IMR-90 (cell line): ENCODE measurements around the gene AMPD2. TPM values are rescaled to one million over a fixed set of nuclear protein-coding genes. Genes with fewer than 3 reads are reported as not detected.

Experiments
- ATAC-seq: fragments of 200-7000 bp; cut with Tn5 transposase; 2 replicates; pipeline ENCODE4 v1.9.1; 2020; ENCODE audit warnings: low read depth, mild to moderate bottlenecking, moderate library complexity
- BruUV-seq: library from RNA; stranded (reverse); fragments of 400-500 nt; replicated peaks from 2 replicates; lab custom pipeline; 2021; lab: Mats Ljungman, UMichigan
- CTCF ChIA-PET: fragments of 300-600 bp; formaldehyde crosslinking; extraction: SDS; loops from one replicate; lab custom pipeline; 2021; ENCODE audit warnings: antibody characterized with exemption; lab: Yijun Ruan, JAX
- POLR2A ChIA-PET: fragments of 300-600 bp; sonication (Branson Sonifier 250); formaldehyde crosslinking; loops from one replicate; lab custom pipeline; 2022; ENCODE audit warnings: antibody characterized with exemption; ENCODE audit not compliant: unreplicated experiment; lab: Charles Lee
- DNase-seq: peaks from one replicate; pipeline ENCODE4 v3.0.0; 2013
- H2AFZ ChIP-seq: replicated peaks from 2 replicates; pipeline ENCODE3; 2013; ENCODE audit warnings: low read length, mild to moderate bottlenecking; ENCODE audit not compliant: poor library complexity
- H2AK5ac ChIP-seq: 2 replicates; pipeline ENCODE4 v1.6.1; 2013; ENCODE audit warnings: low read depth, low read length, inconsistent platforms
- H2AK9ac ChIP-seq: replicated peaks from 2 replicates; pipeline ENCODE3; 2013; ENCODE audit warnings: mild to moderate bottlenecking, low read depth, low read length, moderate library complexity; ENCODE audit not compliant: poor library complexity
- H2BK120ac ChIP-seq: 2 replicates; pipeline ENCODE4 v1.6.1; 2013; ENCODE audit warnings: low read depth, low read length, inconsistent platforms
- H2BK15ac ChIP-seq: 3 replicates; pipeline ENCODE4 v1.6.1; 2013; ENCODE audit warnings: low read depth, low read length, inconsistent platforms
- H2BK20ac ChIP-seq: 2 replicates; pipeline ENCODE4 v1.6.1; 2013; ENCODE audit warnings: low read depth, mild to moderate bottlenecking, inconsistent platforms, low read length, moderate library complexity
- H2BK5ac ChIP-seq: 2 replicates; pipeline ENCODE4 v1.6.1; 2013; ENCODE audit warnings: mild to moderate bottlenecking, low read depth, low read length, inconsistent platforms; ENCODE audit not compliant: poor library complexity, severe bottlenecking
- H3K14ac ChIP-seq: replicated peaks from 2 replicates; pipeline ENCODE4 v1.6.1; 2013; ENCODE audit warnings: low read depth, low read length, inconsistent platforms
- H3K18ac ChIP-seq: 2 replicates; pipeline ENCODE4 v1.6.1; 2013; ENCODE audit warnings: low read depth, low read length, control low read depth
- H3K23ac ChIP-seq: 2 replicates; pipeline ENCODE4 v1.6.1; 2013; ENCODE audit warnings: low read depth, low read length, inconsistent platforms
- H3K27ac ChIP-seq: 2 replicates; pipeline ENCODE4 v1.5.1; 2013; ENCODE audit warnings: mild to moderate bottlenecking, control low read depth, low read length; ENCODE audit not compliant: insufficient read depth
- H3K27me3 ChIP-seq: 2 replicates; pipeline ENCODE4 v1.6.1; 2013; ENCODE audit warnings: low read length; ENCODE audit not compliant: control insufficient read depth, insufficient read depth
- H3K36me3 ChIP-seq: 2 replicates; pipeline ENCODE4 v1.6.1; 2013; ENCODE audit warnings: low read length, mixed read lengths; ENCODE audit not compliant: control insufficient read depth, insufficient read depth
- H3K4ac ChIP-seq: 2 replicates; pipeline ENCODE4 v1.6.1; 2013; ENCODE audit warnings: low read depth, low read length, inconsistent platforms
- H3K4me1 ChIP-seq: 2 replicates; pipeline ENCODE4 v1.6.1; 2013; ENCODE audit warnings: low read length, mixed read lengths; ENCODE audit not compliant: control insufficient read depth, insufficient read depth
- H3K4me2 ChIP-seq: 2 replicates; pipeline ENCODE4 v1.6.1; 2013; ENCODE audit warnings: low read depth, mild to moderate bottlenecking, control low read depth, low read length, moderate library complexity
- H3K4me3 ChIP-seq: 2 replicates; pipeline ENCODE4 v1.5.1; 2013; ENCODE audit warnings: low read depth, mild to moderate bottlenecking, control low read depth, low read length, moderate library complexity; ENCODE audit not compliant: insufficient read depth
- H3K56ac ChIP-seq: 2 replicates; pipeline ENCODE4 v1.6.1; 2013; ENCODE audit warnings: low read length, inconsistent platforms; ENCODE audit not compliant: insufficient read depth; ENCODE audit errors: extremely low read depth
- H3K79me1 ChIP-seq, 2 experiments: 2 replicates each; pipeline ENCODE4 v1.6.1; 2013; ENCODE audit warnings: low read length in 2 of 2, inconsistent platforms in 1 of 2, low read depth in 1 of 2
- H3K9ac ChIP-seq: 2 replicates; pipeline ENCODE4 v1.6.1; 2013; ENCODE audit warnings: low read depth, low read length, control low read depth
- H3K9me1 ChIP-seq: 2 replicates; pipeline ENCODE4 v1.6.1; 2013; ENCODE audit warnings: low read length, inconsistent platforms; ENCODE audit not compliant: insufficient read depth
- H3K9me3 ChIP-seq: 2 replicates; pipeline ENCODE4 v1.6.1; 2013; ENCODE audit warnings: low read length; ENCODE audit not compliant: control insufficient read depth, insufficient read depth
- H4K20me1 ChIP-seq: 2 replicates; pipeline ENCODE4 v1.6.1; 2013; ENCODE audit warnings: low read length, inconsistent platforms; ENCODE audit not compliant: insufficient read depth
- H4K5ac ChIP-seq: 2 replicates; pipeline ENCODE4 v1.6.1; 2013; ENCODE audit warnings: mild to moderate bottlenecking, low read depth, low read length, control low read depth
- H4K8ac ChIP-seq, 2 experiments: 2 replicates each; pipeline ENCODE4 v1.6.1; 2013; ENCODE audit warnings: low read depth in 2 of 2, low read length in 2 of 2, control low read depth in 1 of 2, inconsistent platforms in 1 of 2
- H4K91ac ChIP-seq: 2 replicates; pipeline ENCODE4 v1.6.1; 2013; ENCODE audit warnings: low read depth, low read length, inconsistent platforms; ENCODE audit not compliant: insufficient read depth
- CEBPB ChIP-seq: IDR thresholded peaks from 2 replicates; pipeline ENCODE4 v1.6.1; 2012; ENCODE audit warnings: low read depth, low read length, improper control_type of control experiment
- CHD1 ChIP-seq: IDR thresholded peaks from 2 replicates; pipeline ENCODE4 v1.6.1; 2012; ENCODE audit warnings: low read depth, low read length, improper control_type of control experiment
- CTCF ChIP-seq: conservative IDR thresholded peaks from 2 replicates; pipeline ENCODE4 v1.5.1; 2012; ENCODE audit warnings: mild to moderate bottlenecking, low read depth, low read length, improper control_type of control experiment
- FOS ChIP-seq: fragments of 150-350 bp; IDR thresholded peaks from 2 replicates; pipeline ENCODE4 v1.6.1; 2016; ENCODE audit warnings: low read depth, low read length
- MAFK ChIP-seq: IDR thresholded peaks from 2 replicates; pipeline ENCODE4 v1.6.1; 2012; ENCODE audit warnings: low read depth, low read length, improper control_type of control experiment
- MAZ ChIP-seq: IDR thresholded peaks from 2 replicates; pipeline ENCODE4 v1.6.1; 2012; ENCODE audit warnings: low read depth, mild to moderate bottlenecking, low read length, improper control_type of control experiment, moderate library complexity, borderline replicate concordance
- MXI1 ChIP-seq: IDR thresholded peaks from 2 replicates; pipeline ENCODE4 v1.6.1; 2012; ENCODE audit warnings: low read depth, mild to moderate bottlenecking, low read length, moderate library complexity, borderline replicate concordance
- NFE2L2 ChIP-seq: fragments of 150-350 bp; IDR thresholded peaks from 2 replicates; pipeline ENCODE4 v1.6.1; 2016; ENCODE audit warnings: low read depth, mild to moderate bottlenecking, low read length
- POLR2A ChIP-seq: IDR thresholded peaks from 2 replicates; pipeline ENCODE4 v1.6.1; 2012; ENCODE audit warnings: mild to moderate bottlenecking, low read depth, low read length
- RAD21 ChIP-seq: IDR thresholded peaks from 2 replicates; pipeline ENCODE4 v1.6.1; 2012; ENCODE audit warnings: low read length, improper control_type of control experiment
- RCOR1 ChIP-seq: IDR thresholded peaks from 2 replicates; pipeline ENCODE4 v1.6.1; 2012; ENCODE audit warnings: mild to moderate bottlenecking, low read length, improper control_type of control experiment; ENCODE audit not compliant: insufficient replicate concordance
- SMC3 ChIP-seq: fragments of 150-350 bp; IDR thresholded peaks from 2 replicates; pipeline ENCODE4 v1.6.1; 2016; ENCODE audit warnings: low read depth, mild to moderate bottlenecking, antibody characterized with exemption, low read length, moderate library complexity
- WGBS, 2 experiments: methylation state at CpG; one replicate each; pipeline versions ENCODE4 v1.1.5 to v1.1.7; 2013; ENCODE audit warnings: missing lambda C conversion rate in 2 of 2; ENCODE audit not compliant: insufficient read length in 1 of 2; ENCODE audit errors: extremely low coverage in 2 of 2; 5-methylcytosine and 5-hydroxymethylcytosine counted together
- dilution Hi-C: fragments of 300-500 bp; cut with HindIII; formaldehyde crosslinking; loops from one replicate; pipeline ENCODE4 v1.14.3; 2018; ENCODE audit warnings: low sequenced_read_pairs; ENCODE audit not compliant: unreplicated experiment
- in situ Hi-C: fragments of 300-500 bp; cut with MboI; formaldehyde crosslinking; loops from 3 replicates; pipeline ENCODE4 v1.14.3; 2019; ENCODE audit warnings: low sequenced_read_pairs, inconsistent platforms, mixed read lengths
- intact Hi-C: fragments of 100-400 bp; cut with micrococcal nuclease; formaldehyde crosslinking; loops from 2 replicates; pipeline ENCODE4 v1.10.0; 2022
- polyA plus RNA-seq, 3 experiments: library from polyadenylated mRNA; depleted of rRNA; stranded (reverse); fragments of >200 nt; gene quantifications; 2 replicates each; pipeline ENCODE4 v1.2.3, GENCODE V29; 2012; ENCODE audit warnings: low replicate concordance in 1 of 3
- total RNA-seq: library from RNA; depleted of rRNA; stranded (reverse); fragments of >200 nt; gene quantifications from 2 replicates; pipeline ENCODE4 v1.2.3, GENCODE V29; 2012
- TF ChIP-seq, protein P1 (sequence below): fragments of 150-350 bp; IDR thresholded peaks from 2 replicates; pipeline ENCODE4 v1.6.1; 2017; ENCODE audit warnings: mild to moderate bottlenecking, antibody characterized with exemption, low read length, low read depth

The AMPD2 gene
- total and polyA plus RNA-seq, 2 of the 4 experiments (the other 2 are of a cell fraction), result 61.5 to 103 TPM

DNA sequence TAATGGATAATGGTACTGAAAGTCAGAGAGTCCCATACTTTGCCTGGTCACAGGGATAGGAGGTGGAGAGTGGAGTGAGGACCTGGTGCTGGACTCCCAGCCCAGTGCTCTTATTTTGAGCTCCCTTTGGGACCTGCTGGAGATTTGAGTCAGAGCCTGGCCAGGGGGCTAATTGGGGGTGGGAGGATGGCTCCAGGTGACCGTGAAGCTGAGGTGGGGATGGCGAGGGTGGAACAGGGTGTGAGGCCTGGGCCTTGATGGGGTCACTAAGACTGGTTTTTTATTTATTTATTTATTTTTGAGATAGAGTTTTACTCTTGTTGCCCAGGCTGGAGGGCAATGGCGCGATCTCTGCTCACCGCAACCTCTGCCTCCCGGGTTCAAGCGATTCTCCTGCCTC lies 17.8 kb downstream of the AMPD2 start:
- Histone ChIP-seq H3K4ac (no peak overlapping the region), H3K23ac (no peak overlapping the region), H3K27me3 (no peaks in the 10 kb centered on the region), H3K9me3 (no peaks in the 10 kb centered on the region), H3K14ac (no peak overlapping the region), H2AK9ac (no peak overlapping the region), H2BK120ac (no peak overlapping the region), H2BK20ac (no peak overlapping the region), H3K9me1 (no peaks in the 10 kb centered on the region), H3K18ac (no peak overlapping the region), H2AK5ac (no peak overlapping the region), H4K5ac (no peak overlapping the region), H3K79me1 (0 out of 4 replicates have a peak, but pooled peaks cover 0 to 3% of the 10 kb centered on the region in 2 experiments), H3K27ac (no peak overlapping the region), H2BK15ac (no peak overlapping the region), H2BK5ac (no peak overlapping the region), H3K4me2 (no peak overlapping the region), H3K56ac (no peak overlapping the region), H3K36me3 (peaks cover 3% of the 10 kb centered on the region), H3K9ac (no peak overlapping the region), H2AFZ (no peak overlapping the region), H4K8ac (no peak overlapping the region), H4K20me1 (no peaks in the 10 kb centered on the region), H3K4me1 (peaks cover 10% of the 10 kb centered on the region), H3K4me3 (no peak overlapping the region), H4K91ac (no peak overlapping the region)
- ATAC-seq (no peak), DNase-seq (no peak)
- ChIA-PET POLR2A (interaction anchor here (0.5 kb wide), 1 partner anchor 76 kb away, joined by 4 read pairs; no protein-coding TSS in a partner anchor), CTCF (interaction anchor here (1.4 to 2.3 kb wide), 3 partner anchors 135 to 347 kb away, joined by 4 to 8 read pairs (median 5); partner anchors contain the start of gene AHCYL1)
- TF ChIP-seq SMC3 (no peak), FOS (no peak), CHD1 (no peak), MAFK (no peak), NFE2L2 (no peak), MXI1 (no peak), POLR2A (no peak), CEBPB (no peak), RCOR1 (no peak), CTCF (no peak), MAZ (no peak), RAD21 (no peak)
- TF ChIP-seq, protein P1, sequence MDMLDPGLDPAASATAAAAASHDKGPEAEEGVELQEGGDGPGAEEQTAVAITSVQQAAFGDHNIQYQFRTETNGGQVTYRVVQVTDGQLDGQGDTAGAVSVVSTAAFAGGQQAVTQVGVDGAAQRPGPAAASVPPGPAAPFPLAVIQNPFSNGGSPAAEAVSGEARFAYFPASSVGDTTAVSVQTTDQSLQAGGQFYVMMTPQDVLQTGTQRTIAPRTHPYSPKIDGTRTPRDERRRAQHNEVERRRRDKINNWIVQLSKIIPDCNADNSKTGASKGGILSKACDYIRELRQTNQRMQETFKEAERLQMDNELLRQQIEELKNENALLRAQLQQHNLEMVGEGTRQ, result no peak
- in situ Hi-C loops, result no loop called here
- dilution Hi-C loops, result no loop called here
- intact Hi-C loops, result no loop called here
- no TSS peak for BruUV-seq
- 95% methylated on average over 4 of the region's 7 CpGs; no CpG with 5 or more reads in 1 of the 2 experiments for WGBS, 2 experiments
